ENCODE data around the gene ALK. TPM values are rescaled to one million over a fixed set of nuclear protein-coding genes. Genes with fewer than 3 reads are reported as not detected.

ALK gene
- total RNA-seq, 4 donors from 2014 or later, result 0.88 to 1.3 (median 1.3) TPM; not detected in 1

GRCh38 chr2:29273004-29273684 lies 648.2 kb downstream of the ALK start:
- Histone ChIP-seq H3K9me3 (no peaks in the 10 kb centered on the region), H3K27me3 (no peaks in the 10 kb centered on the region), H3K27ac (no peak overlapping the region), H3K36me3 (no peaks in the 10 kb centered on the region), H3K4me3 (no peak overlapping the region), H3K4me1 (no peaks in the 10 kb centered on the region)
- no peak for DNase-seq
- no peak for TF ChIP-seq POLR2A (IDR thresholded peaks at IDR 0.05)
- no peak for TF ChIP-seq CTCF (IDR thresholded peaks at IDR 0.05)

GRCh38 chr2:29272311-29272710 lies 649.1 kb downstream of the ALK start:
- Histone ChIP-seq H3K4me3 (no peak overlapping the region), H3K36me3 (no peaks in the 10 kb centered on the region), H3K27me3 (no peaks in the 10 kb centered on the region), H3K4me1 (no peaks in the 10 kb centered on the region), H3K27ac (no peak overlapping the region), H3K9me3 (no peaks in the 10 kb centered on the region)
- DNase-seq, result no peak
- no peak for TF ChIP-seq CTCF (IDR thresholded peaks at IDR 0.05)
- no peak for TF ChIP-seq POLR2A (IDR thresholded peaks at IDR 0.05)

- TF ChIP-seq POLR2A (IDR thresholded peaks at IDR 0.05) (no peak), CTCF (IDR thresholded peaks at IDR 0.05) (no peak)
- Histone ChIP-seq H3K4me3 (no peak overlapping the region), H3K4me1 (no peaks in the 10 kb centered on the region), H3K9me3 (no peaks in the 10 kb centered on the region), H3K27me3 (no peaks in the 10 kb centered on the region), H3K36me3 (no peaks in the 10 kb centered on the region), H3K27ac (no peak overlapping the region)
- no peak for DNase-seq
These were observed 650.7 kb downstream of the ALK start for GRCh38 chr2:29270701-29271121.

GRCh38 chr2:29269765-29270109 lies 651.6 kb downstream of the ALK start:
- no peak for TF ChIP-seq POLR2A (IDR thresholded peaks at IDR 0.05)
- no peak for TF ChIP-seq CTCF (IDR thresholded peaks at IDR 0.05)

GRCh38 chr2:29269095-29269764 lies 652.2 kb downstream of the ALK start:
- DNase-seq, result no peak
- no peak overlapping the region for H3K27ac ChIP-seq
- no peak overlapping the region for H3K4me3 ChIP-seq
- no peak for TF ChIP-seq POLR2A (IDR thresholded peaks at IDR 0.05)
- TF ChIP-seq CTCF (IDR thresholded peaks at IDR 0.05), result no peak
- H3K4me1 ChIP-seq, result no peaks in the 10 kb centered on the region
- H3K27me3 ChIP-seq, result no peaks in the 10 kb centered on the region
- H3K36me3 ChIP-seq, result no peaks in the 10 kb centered on the region
- no peaks in the 10 kb centered on the region for H3K9me3 ChIP-seq

More at GRCh38 chr2:29269765-29270109, 651.6 kb downstream of the ALK start:
- H3K4me3 ChIP-seq, result no peak overlapping the region
- no peaks in the 10 kb centered on the region for H3K27me3 ChIP-seq
- H3K9me3 ChIP-seq, result no peaks in the 10 kb centered on the region
- H3K4me1 ChIP-seq, result no peaks in the 10 kb centered on the region
- no peak for DNase-seq
- H3K27ac ChIP-seq, result no peak overlapping the region
- no peaks in the 10 kb centered on the region for H3K36me3 ChIP-seq

All from Peyer's patch (tissue), 4 donors.